NCI-H2107 (cell line): Measurements from ENCODE around the gene SOWAHC.

Source experiments
- DNase-seq: peaks from one replicate; lab custom pipeline; 2025; lab: John Stamatoyannopoulos, UW

Gene SOWAHC

DNA sequence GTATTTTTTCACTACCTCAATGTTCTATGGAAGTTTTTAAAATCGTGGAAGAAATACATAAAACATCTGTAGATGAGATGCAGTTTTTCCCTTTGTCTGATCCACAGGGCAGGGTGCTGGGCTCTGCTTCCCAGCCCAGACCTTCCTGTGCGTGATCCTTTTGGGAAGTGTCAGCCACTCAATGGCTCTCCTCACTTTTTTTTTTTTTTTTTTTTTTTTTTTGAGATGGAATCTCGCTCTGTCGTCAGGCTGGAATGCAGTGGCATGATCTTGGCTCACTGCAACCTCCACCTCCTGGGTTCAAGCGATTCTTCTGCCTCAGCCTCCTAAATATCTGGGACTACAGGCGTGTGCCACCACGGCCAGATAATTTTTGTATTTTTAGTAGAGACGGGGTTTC, 32.8 kb downstream of the SOWAHC start:
- no peak for DNase-seq

DNA sequence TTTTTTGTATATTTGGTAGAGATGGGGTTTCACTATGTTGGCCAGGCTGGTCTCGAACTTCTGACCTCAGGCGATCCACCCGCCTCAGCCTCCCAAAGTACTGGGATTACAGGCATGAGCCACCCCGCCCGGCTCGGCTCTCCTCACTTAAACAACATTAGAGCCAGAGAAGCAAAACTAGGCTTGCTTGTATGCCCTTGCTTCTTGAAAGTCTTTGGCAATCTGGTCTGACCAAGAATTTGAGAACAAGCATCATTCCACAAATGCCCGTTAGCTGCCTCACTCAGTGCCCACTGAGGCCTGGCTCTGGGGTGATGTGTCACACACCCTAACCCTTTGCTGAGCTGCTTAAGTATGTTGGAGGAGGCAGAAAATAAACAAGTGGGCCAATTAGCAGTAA, 33.5 kb downstream of the SOWAHC start:
- no peak for DNase-seq

DNA sequence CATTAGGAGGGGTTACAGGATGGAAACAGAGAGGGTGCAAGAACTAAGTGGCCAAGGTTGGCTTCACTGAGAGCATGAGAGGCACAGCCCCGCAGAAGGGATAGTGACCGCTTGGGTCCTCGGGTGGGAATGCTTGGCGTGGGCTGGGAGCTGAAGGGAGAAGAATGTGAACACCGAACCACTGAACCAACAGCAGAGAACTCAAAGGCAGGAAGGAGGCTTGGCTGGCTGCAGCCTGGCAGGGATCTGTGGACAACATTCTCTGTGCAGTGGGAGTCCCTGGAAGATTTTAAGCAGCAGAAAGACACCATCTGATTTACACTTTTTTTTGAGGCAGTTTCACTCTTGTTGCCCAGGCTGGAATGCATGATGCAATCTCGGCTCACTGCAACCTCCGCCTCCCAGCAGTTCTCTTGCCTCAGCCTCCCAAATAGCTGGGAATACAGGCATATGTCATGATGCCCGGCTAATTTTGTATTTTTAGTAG, 33.9 kb downstream of the SOWAHC start:
- no peak for DNase-seq

DNA sequence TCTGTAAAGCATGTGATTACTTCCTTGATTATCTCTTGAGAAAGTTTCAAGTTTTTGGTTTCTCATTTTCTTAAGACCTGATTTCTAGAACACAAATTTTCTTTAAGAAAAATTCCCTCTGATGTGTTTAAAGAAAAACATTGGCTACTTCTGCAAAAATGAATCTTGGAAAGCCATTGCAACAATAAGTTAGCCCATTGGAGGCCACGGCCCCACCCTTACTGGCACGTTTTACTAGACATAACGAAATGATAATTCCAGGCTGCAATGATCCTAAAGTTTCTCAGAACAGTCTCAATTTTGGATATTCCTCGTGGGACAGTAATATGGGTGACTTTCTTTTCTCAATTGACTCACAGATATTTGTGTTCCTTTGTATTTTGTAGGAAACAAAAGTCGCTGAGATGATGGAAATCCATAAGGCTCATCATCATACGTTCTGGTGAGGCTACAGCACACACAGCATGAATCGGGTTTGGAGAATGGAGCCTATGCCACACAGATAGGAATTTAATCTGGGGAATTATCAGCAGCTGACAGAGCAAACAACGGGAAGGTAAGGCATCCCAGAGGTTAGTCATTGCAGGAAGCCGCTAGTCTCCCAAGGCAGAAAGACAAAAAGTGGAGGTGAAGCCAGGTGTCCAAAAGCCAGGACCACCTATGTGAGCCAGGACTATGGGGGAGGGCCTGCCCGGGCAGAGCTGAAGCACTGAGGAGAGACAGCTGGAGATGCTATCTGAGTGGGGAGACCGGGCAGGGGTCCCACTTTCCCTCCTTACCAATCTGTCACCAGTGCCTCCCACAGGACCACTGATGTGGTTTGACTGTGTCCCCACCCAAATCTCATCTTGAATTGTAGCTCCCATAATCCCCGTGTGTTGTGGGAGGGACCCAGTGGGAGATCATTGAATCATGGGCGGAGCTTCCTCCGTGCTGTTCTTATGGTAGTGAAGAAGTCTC, 35.9 kb downstream of the SOWAHC start:
- DNase-seq, result no peak

DNA sequence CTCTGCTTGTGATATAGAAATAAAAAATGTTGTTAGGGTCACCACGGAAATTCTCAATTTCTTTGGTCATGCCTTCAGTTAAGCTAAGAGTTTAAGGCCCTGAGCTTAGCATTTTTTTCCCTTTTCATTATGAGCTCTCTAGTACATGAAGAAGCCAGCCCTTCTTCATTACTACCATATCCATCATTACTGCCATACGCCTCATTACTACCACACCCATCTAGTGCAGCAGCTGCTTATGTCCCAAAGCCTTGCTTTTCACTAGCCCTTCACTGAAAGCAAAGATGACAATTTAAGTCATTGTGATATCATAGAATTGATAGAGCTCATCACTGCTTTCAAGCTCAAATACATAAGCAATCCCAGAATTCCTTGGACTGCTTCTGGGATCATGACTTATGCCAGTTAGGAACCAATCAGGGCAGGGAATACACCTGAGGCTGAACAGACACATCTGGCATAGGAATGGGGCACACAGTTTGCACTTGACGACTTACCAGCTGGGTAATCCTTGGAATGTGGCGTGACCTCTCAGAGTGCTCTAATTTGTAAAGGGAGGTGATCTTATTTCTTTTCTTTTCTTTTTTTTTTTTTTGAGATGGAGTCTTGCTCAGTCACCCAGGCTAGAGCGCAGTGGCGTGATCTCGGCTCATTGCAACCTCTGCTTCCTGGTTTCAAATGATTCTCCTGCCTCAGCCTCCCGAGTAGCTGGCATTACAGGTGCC, 40.3 kb downstream of the SOWAHC start:
- DNase-seq, result no peak

DNA sequence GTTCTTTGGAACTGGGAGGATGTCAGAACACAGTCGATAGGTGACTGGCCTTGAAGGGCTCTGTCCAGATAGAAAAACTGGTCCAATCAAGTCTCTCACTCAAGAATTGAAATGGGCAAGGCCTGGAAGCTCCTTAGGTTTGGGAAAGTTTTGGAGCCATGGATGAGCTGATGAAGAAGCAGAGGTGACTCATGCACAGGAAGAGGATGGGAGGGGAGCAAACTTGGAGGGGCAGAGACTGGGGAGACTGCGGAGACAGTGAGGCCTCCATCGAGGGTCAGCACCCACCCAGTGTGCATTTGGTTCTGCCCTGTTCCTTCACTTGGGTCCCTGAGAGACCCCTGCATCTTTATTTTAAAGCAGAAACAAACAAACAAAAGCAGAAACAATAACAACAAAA, 41.1 kb downstream of the SOWAHC start:
- DNase-seq, result no peak

DNA sequence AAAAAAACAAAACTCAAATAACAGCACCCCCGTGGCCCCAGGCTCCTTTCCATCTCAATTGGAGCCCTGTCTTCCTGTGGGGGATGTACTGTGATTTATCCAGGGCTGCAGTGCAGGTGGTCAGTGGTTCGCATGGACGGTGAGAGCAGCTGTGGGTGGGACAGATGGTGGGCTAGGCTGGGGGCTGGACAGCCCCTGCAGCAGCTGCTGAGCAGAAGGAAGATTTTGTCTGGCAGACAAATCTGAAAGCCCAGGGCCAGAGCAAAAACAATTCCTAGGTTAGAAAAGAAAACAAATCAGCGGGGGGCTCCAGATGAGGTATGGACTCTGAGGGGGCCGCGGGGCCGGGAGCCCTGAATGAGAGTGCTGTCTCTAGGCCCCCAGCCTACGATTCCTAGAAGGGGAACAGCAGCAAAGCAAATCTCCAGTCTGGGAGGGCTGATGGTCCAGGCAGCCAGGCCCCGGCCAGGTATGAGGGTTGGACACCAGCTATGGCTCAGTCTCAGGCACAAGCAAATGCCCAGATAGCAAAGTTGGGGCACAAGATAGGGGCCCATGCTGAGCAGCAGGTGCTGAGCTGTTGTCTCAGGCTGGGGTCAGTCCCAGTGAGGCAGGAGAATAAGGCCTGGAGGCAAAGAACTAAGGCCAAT, 45.4 kb downstream of the SOWAHC start:
- no peak for DNase-seq

DNA sequence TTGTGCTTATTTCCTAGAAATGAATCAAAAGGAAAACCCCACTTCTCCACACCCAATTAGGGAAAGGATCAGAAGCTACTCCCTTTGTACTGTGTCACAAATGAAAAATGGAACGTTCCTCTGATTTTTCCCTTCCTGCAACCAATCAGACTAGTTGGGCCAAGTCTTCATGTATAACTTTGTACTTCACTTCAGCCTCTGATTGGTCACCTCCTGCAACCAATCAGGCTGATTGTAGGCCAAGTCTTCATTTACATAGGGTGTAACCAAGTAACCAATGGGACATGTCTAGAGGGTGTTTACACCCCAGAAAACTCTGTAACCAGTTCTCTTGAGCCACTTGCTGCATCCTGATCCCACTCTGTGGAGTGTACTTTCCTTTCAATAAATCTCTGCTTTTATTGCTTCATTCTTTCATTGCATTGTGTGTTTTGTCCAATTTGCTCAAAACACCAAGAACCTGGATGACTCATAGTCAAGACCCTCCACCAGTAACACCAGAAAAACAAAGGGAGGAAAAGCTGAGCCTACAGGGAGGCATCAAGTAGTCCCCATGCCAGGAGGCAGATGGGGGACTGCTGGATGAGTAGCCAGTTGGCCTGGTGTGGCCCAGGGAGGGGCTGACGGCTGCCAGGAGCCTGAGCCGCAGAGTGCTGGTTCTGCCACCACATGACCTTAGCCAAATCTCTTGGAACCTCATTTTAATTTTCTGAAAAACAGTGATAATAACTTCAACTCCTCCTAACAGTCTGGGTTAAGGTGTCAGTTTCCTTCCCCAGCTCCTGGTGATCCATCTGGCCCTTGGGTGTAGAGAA, 46.1 kb downstream of the SOWAHC start:
- no peak for DNase-seq

DNA sequence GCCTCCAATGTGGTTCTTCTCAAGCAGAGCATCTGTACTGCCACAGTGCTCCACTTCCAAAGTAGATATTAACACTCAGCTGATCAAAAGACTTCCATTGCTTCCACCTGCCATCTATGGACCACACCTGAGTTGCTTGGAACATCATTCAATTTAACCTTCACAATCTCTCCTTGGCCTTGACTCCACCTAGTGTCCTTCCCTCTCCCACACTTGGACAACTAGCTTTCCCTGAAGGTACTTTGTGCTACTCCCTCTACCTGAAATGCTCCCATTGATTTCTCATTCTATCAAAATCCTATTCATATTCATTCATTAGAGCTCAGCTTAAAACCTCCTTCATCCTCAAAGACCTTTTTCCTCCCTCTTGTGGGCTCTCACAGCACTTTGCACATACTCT, 48.7 kb downstream of the SOWAHC start:
- no peak for DNase-seq

DNA sequence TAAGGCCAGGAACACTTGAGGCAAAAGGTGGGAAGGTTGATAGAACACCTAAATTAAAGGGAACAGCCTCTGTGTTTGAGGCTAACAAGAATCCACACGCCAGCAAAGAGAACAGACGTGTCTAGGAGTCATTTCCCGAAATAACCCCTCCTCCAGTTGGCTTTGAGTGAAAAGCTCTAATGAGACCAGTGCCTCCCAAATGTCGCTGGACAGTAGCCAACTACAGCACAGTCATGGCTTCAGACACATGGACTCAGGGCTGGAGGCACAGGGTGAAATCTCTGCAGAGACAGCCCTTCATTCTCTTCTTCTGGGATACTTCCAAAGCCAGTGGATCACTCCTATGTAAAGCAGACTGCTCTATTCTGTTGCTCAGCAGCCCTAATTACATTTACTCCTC, 49.6 kb downstream of the SOWAHC start:
- DNase-seq, result no peak

DNA sequence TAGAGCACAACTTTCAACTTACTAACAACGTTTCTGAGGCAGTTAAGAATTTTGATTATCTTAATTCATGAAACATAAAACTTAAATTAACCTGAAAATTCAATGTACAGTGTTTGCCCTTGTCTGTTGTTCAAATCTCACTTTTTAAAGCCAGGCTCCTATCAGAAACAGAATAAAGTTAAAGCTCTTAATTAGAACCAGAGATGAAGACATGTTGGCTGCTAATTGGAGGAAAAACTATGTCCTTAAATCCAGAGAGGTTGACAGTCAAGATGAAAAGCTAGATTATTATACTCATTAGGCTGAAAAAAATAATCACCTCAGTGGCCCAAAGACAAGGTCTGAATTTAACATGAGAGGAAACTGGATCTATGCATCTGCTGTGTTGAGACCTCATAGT, 52.3 kb downstream of the SOWAHC start:
- DNase-seq, result no peak
